ENCODE results near the gene SZT2. TPM values are rescaled to one million over a fixed set of nuclear protein-coding genes. Genes with fewer than 3 reads are reported as not detected.

SZT2 gene
- total RNA-seq, 2 donors from 2014 or later: 49.5 to 73.2 TPM

GRCh38 chr1:43435146-43436145 lies 45.7 kb downstream of the SZT2 start:
- DNase-seq (peak; percentile 5 to 28), ATAC-seq (no peak)
- intact Hi-C loops (cut with DNase I, micrococcal nuclease): no loop called here

DNA sequence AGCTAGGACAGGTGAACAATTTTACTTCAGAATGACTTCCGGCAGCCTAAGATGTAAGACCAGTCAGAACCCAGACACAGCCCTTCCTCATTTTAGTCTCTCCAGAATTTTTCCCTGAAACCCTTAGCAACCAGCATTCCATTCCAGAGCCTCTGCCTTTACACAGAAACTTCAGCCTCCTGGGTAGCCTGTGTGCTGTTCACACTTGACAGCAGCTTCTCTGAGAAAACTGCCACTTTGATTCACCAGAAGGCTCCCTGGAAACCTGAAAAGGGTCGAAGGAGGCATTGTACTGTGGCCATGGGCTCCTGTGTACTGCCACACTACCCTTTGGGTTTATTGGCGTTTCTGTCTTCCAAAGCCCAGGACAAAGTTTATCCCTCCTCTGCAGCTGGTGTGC lies 46.7 kb downstream of the SZT2 start:
- ATAC-seq (no peak), DNase-seq (peak in 1 of 2 donors; percentile 0)
- intact Hi-C loops (cut with DNase I, micrococcal nuclease): no loop called here

DNA sequence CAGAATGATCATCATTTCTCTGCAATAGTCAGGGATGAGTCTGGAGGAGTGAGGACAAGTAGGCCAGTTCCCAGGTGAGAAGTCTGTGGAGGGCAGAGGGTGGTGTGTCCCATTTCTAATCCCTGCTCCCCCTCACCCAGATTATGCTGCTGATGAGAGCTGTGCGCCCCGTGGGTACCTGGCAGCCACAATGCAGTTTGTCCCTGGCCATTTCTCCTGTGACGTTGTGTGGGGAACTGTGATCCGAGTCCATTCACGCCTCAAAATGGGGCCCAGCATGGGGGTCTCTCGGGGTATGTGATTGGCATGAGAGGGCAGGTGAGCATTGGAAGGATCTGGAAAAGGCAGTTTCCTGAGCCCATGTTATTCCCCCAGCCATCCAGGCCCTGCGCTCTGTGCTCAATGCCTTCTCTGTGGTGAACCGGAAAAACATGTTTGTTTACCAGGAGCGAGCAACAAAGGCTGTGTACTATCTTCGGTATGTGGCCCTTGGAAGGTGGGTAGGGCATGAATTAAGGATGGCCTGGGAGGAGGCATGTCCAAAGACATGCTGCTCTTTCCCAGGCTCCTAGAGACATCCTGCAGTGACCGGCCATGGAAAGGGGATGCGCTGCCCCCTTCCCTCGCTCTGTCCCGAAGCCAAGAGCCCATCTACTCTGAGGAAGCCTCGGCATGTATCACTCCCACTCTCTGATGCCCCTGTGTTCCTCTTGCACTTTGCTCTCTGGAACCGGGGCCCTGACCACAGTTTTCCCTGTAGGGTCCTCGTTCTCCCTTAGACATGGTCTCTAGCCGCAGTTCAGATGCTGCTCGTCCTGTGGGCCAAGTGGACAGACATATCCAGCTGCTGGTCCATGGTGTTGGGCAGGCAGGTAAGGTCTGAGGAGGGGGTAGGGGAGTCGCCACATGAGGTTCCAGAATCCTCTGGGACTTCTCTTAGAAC lies 47.6 kb downstream of the SZT2 start:
- DNase-seq (no peak), ATAC-seq (no peak)
- intact Hi-C loops (cut with DNase I, micrococcal nuclease): no loop called here

DNA sequence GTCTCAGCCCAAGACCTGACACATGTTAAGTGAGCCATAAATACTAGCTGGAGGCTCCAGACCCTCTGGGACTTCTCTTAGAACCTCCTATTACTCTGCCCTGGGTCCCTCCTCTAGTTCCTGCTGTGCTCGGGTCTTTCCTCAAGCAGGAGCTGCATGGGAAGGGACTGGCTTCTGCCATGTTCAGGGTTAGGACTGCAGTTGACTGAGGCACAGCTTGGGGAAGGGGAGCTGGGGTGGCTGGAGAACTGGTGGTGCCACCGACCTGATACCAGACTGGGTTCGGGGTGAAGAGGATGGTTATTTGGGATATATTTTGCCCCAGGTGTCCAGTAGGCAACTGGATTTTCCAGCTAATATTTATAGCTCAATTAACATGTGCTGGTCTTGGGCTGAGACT lies 48.3 kb downstream of the SZT2 start:
- ATAC-seq: no peak
- intact Hi-C loops (cut with DNase I, micrococcal nuclease): no loop called here
- DNase-seq: peak in 1 of 2 donors; percentile 14

DNA sequence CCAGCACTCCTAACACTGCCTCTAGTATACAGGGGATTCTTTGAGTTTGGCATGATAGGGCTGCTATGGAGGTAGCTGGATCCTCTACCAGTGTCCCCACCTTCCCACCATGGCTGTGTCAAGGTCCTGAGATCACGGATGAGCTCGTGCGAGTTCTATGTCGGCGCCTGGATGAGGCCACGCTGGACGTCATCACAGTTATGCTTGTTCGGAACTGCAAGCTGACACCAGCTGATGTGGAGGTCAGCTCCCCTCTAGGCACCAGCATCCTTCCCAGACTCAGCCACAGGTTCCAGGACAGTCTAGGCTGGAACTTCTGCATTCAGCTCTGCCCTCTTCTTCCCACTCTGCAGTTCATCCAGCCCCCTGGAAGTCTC lies 48.9 kb downstream of the SZT2 start:
- intact Hi-C loops (cut with DNase I, micrococcal nuclease): no loop called here
- no peak for ATAC-seq

GRCh38 chr1:43438953-43439581 lies 49.4 kb downstream of the SZT2 start:
- ATAC-seq (no peak), DNase-seq (peak in 1 of 2 donors; percentile 18)
- intact Hi-C loops (cut with DNase I, micrococcal nuclease): no loop called here

More for the DNA sequence above, 48.9 kb downstream of the SZT2 start:
- peak in 1 of 2 donors; percentile 14 for DNase-seq

- ATAC-seq (no peak), DNase-seq (peak in 1 of 2 donors; percentile 1)
- intact Hi-C loops (cut with DNase I, micrococcal nuclease): loop anchor here in 1 of 2 donors (5.0 kb wide), 1 partner anchor 68 kb away; no protein-coding TSS in a partner anchor
Observed at GRCh38 chr1:43439781-43440180, 50.1 kb downstream of the SZT2 start.

- DNase-seq (peak in 1 of 2 donors; percentile 1), ATAC-seq (no peak)
- intact Hi-C loops (cut with DNase I, micrococcal nuclease): loop anchor here in 1 of 2 donors (5.0 kb wide), 1 partner anchor 67 kb away; no protein-coding TSS in a partner anchor
Observed at GRCh38 chr1:43440358-43440757, 50.7 kb downstream of the SZT2 start.

DNA sequence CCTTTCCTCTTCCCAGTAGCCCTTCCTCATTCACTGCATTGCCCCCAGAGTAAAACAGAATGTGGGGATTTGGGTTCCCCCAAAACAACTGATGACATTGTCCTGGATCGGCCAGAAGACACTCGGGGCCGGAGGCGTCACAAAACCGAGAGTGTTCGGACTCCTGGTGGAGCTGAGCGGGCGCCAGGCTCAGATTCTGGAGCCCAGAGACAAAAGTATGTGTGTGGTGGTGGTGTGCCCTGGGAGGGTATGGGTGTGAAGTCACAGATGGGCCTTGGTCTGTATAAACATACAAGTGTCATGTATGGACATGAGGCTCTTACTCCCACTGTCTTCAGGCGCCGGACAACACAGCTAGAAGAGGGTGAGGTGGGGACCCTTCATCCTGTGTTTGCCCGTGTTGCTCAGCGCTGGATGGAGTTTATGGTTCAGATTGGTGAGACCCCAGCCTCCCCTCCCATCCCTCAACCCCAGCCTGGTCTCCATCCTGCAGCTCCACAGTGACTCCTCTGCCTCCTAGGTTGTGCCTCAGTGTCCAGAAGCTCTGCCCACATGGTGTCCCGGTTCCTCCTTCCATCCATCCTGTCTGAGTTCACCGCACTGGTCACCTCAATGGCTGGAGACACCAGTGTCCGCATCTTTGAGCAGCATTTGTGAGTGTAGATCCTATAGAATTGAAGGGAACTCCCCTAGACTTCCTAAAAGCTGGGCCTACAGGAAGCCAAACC lies 51.6 kb downstream of the SZT2 start:
- intact Hi-C loops (cut with DNase I, micrococcal nuclease): loop anchor here in 1 of 2 donors (5.0 kb wide), 1 partner anchor 66 kb away; no protein-coding TSS in a partner anchor
- ATAC-seq: no peak
- peak; percentile 1 to 5 for DNase-seq

GRCh38 chr1:43441894-43442637 lies 52.4 kb downstream of the SZT2 start:
- intact Hi-C loops (cut with DNase I, micrococcal nuclease): loop anchor here in 1 of 2 donors (5.0 kb wide), 1 partner anchor 65 kb away; no protein-coding TSS in a partner anchor
- DNase-seq (peak; percentile 6 to 19), ATAC-seq (no peak)

- intact Hi-C loops (cut with DNase I, micrococcal nuclease): loop anchor here in 1 of 2 donors (5.0 kb wide), 1 partner anchor 65 kb away; no protein-coding TSS in a partner anchor
- peak; percentile 1 to 18 for DNase-seq
- ATAC-seq: no peak
Observed at GRCh38 chr1:43442756-43443155, 53.1 kb downstream of the SZT2 start.

DNA sequence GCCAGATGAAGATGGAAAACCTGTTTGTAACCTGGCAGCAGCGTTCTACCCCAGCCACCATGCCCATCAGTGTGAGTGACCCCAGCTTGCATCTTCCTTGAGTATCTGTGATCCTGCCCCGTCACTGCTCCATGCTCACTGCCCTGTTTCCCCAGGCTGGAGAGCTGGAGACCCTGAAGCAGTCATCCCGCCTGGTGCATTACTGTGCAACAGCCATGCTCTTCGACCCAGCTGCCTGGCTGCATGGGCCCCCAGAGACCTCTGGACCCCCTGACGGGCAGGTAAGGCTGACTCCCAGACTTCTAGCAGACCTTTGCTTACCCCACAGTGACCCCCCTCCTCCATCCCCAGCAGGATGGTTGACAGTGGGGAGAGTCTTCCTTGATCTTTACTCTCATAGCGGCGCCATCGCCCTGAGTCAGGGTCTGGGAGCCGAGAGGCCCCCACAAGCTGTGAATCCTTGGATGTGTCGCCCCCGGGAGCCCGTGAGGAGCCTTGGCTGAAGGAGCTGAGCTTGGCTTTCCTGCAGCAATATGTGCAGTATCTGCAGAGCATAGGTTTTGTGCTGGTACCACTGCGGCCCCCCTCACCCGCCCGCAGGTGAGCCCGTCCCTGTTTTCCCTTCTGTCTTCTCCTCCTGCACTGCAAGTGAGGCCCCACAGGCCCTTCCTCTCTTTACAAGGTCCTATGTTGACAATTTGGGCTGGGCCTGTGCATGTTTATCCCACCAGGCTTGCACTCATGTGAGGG lies 53.7 kb downstream of the SZT2 start:
- ATAC-seq (no peak), DNase-seq (peak in 1 of 2 donors; percentile 15)
- intact Hi-C loops (cut with DNase I, micrococcal nuclease): loop anchor here in 1 of 2 donors (5.0 kb wide), 1 partner anchor 64 kb away; no protein-coding TSS in a partner anchor

DNA sequence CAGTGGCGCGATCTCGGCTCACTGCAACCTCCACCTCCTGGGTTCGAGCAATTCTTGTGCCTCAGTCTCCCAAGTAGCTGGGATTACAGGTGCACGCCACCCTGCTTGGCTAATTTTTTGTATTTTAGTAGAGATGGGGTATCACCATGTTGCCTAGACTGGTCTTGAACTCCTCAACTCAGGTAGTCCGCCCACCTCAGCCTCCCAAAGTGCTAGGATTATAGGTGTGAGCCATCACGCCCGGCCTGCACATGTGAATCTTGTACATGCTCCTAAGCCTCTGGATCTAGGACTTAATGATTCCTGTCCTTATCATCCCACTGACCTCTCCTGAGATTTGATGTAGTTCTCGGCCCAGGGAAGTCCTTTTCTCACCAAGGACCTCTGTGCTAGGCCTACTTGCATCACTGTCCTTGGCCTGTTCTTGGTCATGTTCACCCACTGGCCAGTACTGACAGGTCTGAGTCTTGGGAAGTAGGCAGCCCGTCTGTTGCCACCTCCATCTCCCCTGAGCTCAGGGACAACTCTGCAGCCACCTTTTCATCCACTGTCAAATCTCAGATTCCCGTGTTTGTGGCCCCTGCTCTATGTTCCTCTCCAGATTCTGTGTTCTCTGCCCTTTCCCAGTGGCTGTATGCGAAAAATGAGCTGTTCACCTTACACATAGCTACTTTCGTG lies 54.6 kb downstream of the SZT2 start:
- no peak for ATAC-seq
- DNase-seq: peak in 1 of 2 donors; percentile 22
- intact Hi-C loops (cut with DNase I, micrococcal nuclease): loop anchor here in 1 of 2 donors (5.0 kb wide), 1 partner anchor 63 kb away; no protein-coding TSS in a partner anchor

DNA sequence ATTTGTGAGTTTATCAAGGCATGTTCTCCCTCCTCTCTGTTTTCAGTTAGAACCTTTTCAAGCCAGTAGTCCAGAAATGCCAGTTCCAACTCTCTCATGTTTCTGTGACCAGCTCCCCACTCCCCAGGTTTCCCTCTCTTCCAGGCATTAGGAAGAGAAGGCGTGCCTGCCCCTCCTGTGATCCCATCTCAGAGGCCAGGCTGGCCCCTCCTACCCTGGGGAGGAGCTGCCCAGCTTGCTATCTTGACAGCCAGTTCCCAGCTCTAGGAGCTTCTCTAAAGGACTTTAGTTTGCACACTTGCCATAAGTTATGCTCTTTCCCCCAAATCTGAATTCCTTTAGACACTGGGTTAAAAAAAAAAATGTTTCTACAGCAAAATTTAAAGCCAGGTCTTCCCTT lies 55.1 kb downstream of the SZT2 start:
- intact Hi-C loops (cut with DNase I, micrococcal nuclease): loop anchor here in 1 of 2 donors (5.0 kb wide), 1 partner anchor 62 kb away; no protein-coding TSS in a partner anchor
- peak; percentile 9 to 12 for DNase-seq
- peak; percentile 29 for ATAC-seq

GRCh38 chr1:43445606-43446387 lies 56.1 kb downstream of the SZT2 start:
- DNase-seq: peak; percentile 2 to 8

More at GRCh38 chr1:43445606-43446387, 56.1 kb downstream of the SZT2 start:
- intact Hi-C loops (cut with DNase I, micrococcal nuclease): no loop called here
- ATAC-seq: no peak

Data from left colon (tissue), 2 donors.